Measurements from ENCODE around the gene ARAF.

ARAF gene

GRCh38 chrX:47530049-47530448 lies 31.0 kb upstream of the ARAF start:
- no peak overlapping the region for H3K27ac ChIP-seq (ENCODE audit: insufficient read depth, low read depth, low read length, poor library complexity, severe bottlenecking)
- no peaks in the 10 kb centered on the region for H3K4me1 ChIP-seq (ENCODE audit: control insufficient read depth, insufficient read depth, low read length)
- no peaks in the 10 kb centered on the region for H3K36me3 ChIP-seq (ENCODE audit: control insufficient read depth, insufficient read depth, low read length)
- H3K9me3 ChIP-seq (ENCODE audit: control insufficient read depth, low read length): no peaks in the 10 kb centered on the region
- H3K4me3 ChIP-seq (ENCODE audit: insufficient read depth, low read depth, low read length): no peak overlapping the region
- H3K27me3 ChIP-seq (ENCODE audit: control insufficient read depth, insufficient read depth, low read length, poor library complexity, severe bottlenecking): no peaks in the 10 kb centered on the region
- WGBS, 2 experiments: 90 to 92% methylated on average over 6 of the region's 6 CpGs

DNA sequence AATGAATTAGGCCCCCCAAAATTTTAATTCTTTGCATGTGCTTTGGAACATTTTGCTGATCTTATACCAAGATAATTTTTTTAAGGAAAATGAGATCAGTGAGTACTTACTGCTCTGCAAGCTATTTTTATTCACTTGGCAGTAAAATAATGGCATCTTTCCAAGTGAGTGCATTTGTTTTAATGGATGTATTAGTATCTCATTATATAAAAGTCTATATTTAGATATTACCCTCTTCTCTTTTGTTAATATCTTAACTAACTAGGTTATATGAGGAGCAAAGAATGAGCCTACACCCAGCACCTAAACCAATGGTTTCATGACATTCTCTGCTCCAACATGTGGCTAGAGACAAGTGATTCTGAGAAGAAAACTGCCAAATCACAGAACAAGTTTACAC lies 21.1 kb upstream of the ARAF start:
- H3K9me3 ChIP-seq (ENCODE audit: control insufficient read depth, low read length): no peaks in the 10 kb centered on the region
- H3K36me3 ChIP-seq (ENCODE audit: control insufficient read depth, insufficient read depth, low read length): no peaks in the 10 kb centered on the region
- H3K27ac ChIP-seq (ENCODE audit: insufficient read depth, low read depth, low read length, poor library complexity, severe bottlenecking): no peak overlapping the region
- no peaks in the 10 kb centered on the region for H3K4me1 ChIP-seq (ENCODE audit: control insufficient read depth, insufficient read depth, low read length)
- no peak overlapping the region for H3K4me3 ChIP-seq (ENCODE audit: insufficient read depth, low read depth, low read length)
- H3K27me3 ChIP-seq (ENCODE audit: control insufficient read depth, insufficient read depth, low read length, poor library complexity, severe bottlenecking): no peaks in the 10 kb centered on the region

DNA sequence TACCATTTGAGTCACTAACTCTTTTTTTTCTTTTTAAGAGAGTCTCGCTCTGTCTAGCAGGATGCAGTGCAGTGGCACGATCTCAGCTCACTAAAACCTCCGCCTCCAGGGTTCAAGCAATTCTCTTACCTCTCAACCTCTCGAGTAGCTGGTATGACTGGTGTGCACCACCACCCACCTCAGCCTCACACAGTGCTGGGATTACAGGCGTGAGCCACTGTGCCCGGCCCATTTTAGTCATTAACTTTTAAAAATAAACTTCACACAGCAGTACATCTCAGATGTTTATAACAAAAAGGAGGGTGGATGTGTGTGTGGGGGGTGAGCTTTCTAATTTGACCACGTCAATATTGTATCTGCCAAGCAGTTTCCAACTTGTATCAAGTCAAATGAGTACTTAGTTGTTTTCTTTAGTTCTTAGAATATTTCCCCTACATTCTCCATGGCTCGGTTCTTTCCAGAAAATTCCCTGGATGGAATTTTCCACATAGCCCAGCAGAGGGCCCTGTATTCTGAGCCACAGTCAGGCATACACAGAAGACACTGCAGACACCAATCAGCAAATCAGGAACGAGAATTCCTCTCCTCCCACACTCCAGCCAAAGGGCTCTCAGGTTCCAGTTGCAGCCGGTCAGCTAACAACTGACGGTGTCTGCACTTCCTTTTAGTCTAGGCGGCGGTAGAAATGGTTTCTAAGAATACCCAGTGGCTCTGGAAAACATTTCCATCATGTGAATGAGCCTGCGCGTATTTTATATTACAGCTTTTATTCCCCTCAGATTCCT lies 20.1 kb upstream of the ARAF start:
- Histone ChIP-seq H3K27ac (ENCODE audit: insufficient read depth, low read depth, low read length, poor library complexity, severe bottlenecking) (peak overlapping the region; percentile 42), H3K27me3 (ENCODE audit: control insufficient read depth, insufficient read depth, low read length, poor library complexity, severe bottlenecking) (no peaks in the 10 kb centered on the region), H3K4me1 (ENCODE audit: control insufficient read depth, insufficient read depth, low read length) (no peaks in the 10 kb centered on the region), H3K9me3 (ENCODE audit: control insufficient read depth, low read length) (no peaks in the 10 kb centered on the region), H3K4me3 (ENCODE audit: insufficient read depth, low read depth, low read length) (no peak overlapping the region), H3K36me3 (ENCODE audit: control insufficient read depth, insufficient read depth, low read length) (no peaks in the 10 kb centered on the region)
- 43 to 45% methylated on average over 10 to 13 of the region's 15 CpGs for WGBS, 2 experiments

DNA sequence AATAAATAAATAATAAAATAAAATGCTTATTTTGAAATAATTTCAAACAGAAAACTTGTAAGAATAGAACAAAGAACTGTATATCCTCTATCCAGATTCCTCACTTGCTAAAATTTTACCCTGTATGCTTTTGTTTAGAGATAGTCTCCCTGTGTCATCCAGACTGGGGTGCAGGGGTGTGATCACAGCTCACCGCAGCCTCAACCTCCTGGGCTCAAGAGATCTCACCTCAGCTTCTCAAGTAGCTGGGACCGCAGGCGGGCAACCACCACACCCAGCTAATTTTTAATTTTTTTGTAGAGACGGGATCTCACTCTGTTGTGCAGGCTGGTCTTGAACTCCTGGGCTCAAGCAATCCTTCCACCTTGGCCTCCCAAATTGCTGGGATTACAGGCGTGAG lies 17.5 kb upstream of the ARAF start:
- 89 to 94% methylated on average over 5 of the region's 5 CpGs for WGBS, 2 experiments
- Histone ChIP-seq H3K27me3 (ENCODE audit: control insufficient read depth, insufficient read depth, low read length, poor library complexity, severe bottlenecking) (no peaks in the 10 kb centered on the region), H3K36me3 (ENCODE audit: control insufficient read depth, insufficient read depth, low read length) (no peaks in the 10 kb centered on the region), H3K27ac (ENCODE audit: insufficient read depth, low read depth, low read length, poor library complexity, severe bottlenecking) (no peak overlapping the region), H3K9me3 (ENCODE audit: control insufficient read depth, low read length) (no peaks in the 10 kb centered on the region), H3K4me3 (ENCODE audit: insufficient read depth, low read depth, low read length) (no peak overlapping the region), H3K4me1 (ENCODE audit: control insufficient read depth, insufficient read depth, low read length) (no peaks in the 10 kb centered on the region)

- Histone ChIP-seq H3K27me3 (ENCODE audit: control insufficient read depth, insufficient read depth, low read length, poor library complexity, severe bottlenecking) (no peaks in the 10 kb centered on the region), H3K27ac (ENCODE audit: insufficient read depth, low read depth, low read length, poor library complexity, severe bottlenecking) (no peak overlapping the region), H3K36me3 (ENCODE audit: control insufficient read depth, insufficient read depth, low read length) (no peaks in the 10 kb centered on the region), H3K9me3 (ENCODE audit: control insufficient read depth, low read length) (no peaks in the 10 kb centered on the region), H3K4me1 (ENCODE audit: control insufficient read depth, insufficient read depth, low read length) (no peaks in the 10 kb centered on the region), H3K4me3 (ENCODE audit: insufficient read depth, low read depth, low read length) (peak overlapping the region; percentile 37)
- WGBS, 2 experiments: 3 to 4% methylated on average over 20 of the region's 20 CpGs
Measured at GRCh38 chrX:47556045-47556623, 4.9 kb upstream of the ARAF start.

DNA sequence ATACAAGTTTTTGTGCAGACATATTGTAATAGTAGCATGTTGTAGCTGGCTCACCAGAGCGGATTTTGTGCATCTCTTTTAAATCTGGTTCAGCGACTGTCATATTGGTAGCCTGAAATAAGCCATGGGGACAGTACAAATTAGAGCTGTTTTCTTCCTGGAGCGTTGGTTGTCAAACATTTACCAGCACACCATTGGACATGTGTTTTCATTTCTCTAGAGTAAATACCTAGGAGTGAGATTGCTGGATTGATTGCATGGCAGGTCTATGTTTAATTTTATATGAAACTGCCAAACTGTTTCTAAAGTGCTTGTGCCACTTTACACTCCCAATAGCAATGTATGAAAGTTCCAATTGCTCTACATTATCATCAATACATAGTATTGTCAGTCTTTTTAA lies 2.6 kb upstream of the ARAF start:
- Histone ChIP-seq H3K27me3 (ENCODE audit: control insufficient read depth, insufficient read depth, low read length, poor library complexity, severe bottlenecking) (no peaks in the 10 kb centered on the region), H3K27ac (ENCODE audit: insufficient read depth, low read depth, low read length, poor library complexity, severe bottlenecking) (no peak overlapping the region), H3K9me3 (ENCODE audit: control insufficient read depth, low read length) (no peaks in the 10 kb centered on the region), H3K4me1 (ENCODE audit: control insufficient read depth, insufficient read depth, low read length) (no peaks in the 10 kb centered on the region), H3K4me3 (ENCODE audit: insufficient read depth, low read depth, low read length) (no peak overlapping the region), H3K36me3 (ENCODE audit: control insufficient read depth, insufficient read depth, low read length) (no peaks in the 10 kb centered on the region)
- WGBS, 2 experiments: 88 to 92% methylated on average over 2 to 3 of the region's 3 CpGs

DNA sequence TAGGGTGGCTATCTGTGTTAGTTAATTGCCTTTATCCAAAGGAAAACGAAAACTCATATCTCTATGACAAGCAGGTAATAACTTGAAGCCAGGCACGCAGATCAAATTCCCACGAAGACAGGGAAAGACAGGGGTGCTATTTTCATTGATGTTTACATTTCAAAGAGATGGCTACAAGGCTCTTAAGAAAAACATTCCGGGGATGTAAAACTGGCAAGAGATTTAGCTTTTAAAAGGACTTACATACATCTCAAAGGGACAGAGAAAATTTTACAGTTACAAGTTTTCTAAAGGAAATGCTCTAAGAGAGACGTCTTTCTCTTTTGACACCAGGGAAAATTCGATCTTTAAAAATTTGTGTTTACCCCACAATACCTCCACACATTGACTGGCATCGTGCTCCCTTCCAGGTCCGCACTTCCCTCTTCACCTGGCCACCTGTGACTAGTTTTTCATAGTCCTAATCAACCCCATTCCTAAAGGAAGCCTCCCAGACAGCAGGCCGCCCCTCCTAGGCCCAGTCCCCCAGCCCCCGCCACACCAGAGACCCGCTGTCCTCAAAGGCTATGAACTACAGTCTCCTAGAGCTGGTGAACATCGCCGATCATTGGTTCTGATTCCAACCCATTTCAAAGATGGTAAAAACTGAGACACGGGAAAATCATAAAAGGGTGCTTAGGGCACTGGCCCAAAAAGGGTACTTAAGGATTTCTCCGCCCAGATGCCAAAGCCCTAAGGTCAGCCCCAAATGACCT lies 649 bp upstream of the ARAF start:
- Histone ChIP-seq H3K36me3 (ENCODE audit: control insufficient read depth, insufficient read depth, low read length) (no peaks in the 10 kb centered on the region), H3K27ac (ENCODE audit: insufficient read depth, low read depth, low read length, poor library complexity, severe bottlenecking) (no peak overlapping the region), H3K4me3 (ENCODE audit: insufficient read depth, low read depth, low read length) (peak overlapping the region; percentile 61), H3K9me3 (ENCODE audit: control insufficient read depth, low read length) (no peaks in the 10 kb centered on the region), H3K4me1 (ENCODE audit: control insufficient read depth, insufficient read depth, low read length) (no peaks in the 10 kb centered on the region), H3K27me3 (ENCODE audit: control insufficient read depth, insufficient read depth, low read length, poor library complexity, severe bottlenecking) (no peaks in the 10 kb centered on the region)
- 10% methylated on average over 13 to 14 of the region's 15 CpGs for WGBS, 2 experiments

DNA sequence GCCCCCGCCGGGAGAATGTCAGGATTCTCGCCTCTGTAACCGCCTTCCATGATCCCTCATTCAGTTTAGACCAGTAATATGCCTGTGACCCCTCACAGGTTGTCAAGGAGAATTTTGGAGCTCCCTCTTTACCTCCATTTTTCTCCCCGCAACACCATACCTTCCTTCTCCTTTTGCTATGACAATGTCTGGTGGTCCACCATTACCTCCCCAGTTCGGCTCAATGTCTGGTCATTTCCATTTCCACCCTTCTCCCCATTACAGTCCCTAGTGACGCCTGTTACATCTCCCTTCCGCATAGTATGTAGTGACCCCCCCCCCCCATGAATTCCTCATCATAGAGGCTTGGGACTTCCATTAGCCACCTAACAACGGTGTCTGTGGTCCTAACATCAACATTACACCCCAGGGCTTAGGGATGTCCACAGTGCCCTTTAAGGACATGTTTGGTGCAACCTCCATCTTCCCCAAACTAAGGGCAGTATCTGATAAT lies 700 bp downstream of the ARAF start:
- Histone ChIP-seq H3K36me3 (ENCODE audit: control insufficient read depth, insufficient read depth, low read length) (no peaks in the 10 kb centered on the region), H3K4me3 (ENCODE audit: insufficient read depth, low read depth, low read length) (peak overlapping the region; percentile 61), H3K27ac (ENCODE audit: insufficient read depth, low read depth, low read length, poor library complexity, severe bottlenecking) (no peak overlapping the region), H3K27me3 (ENCODE audit: control insufficient read depth, insufficient read depth, low read length, poor library complexity, severe bottlenecking) (no peaks in the 10 kb centered on the region), H3K9me3 (ENCODE audit: control insufficient read depth, low read length) (no peaks in the 10 kb centered on the region), H3K4me1 (ENCODE audit: control insufficient read depth, insufficient read depth, low read length) (no peaks in the 10 kb centered on the region)
- WGBS, 2 experiments: 11 to 14% methylated on average over 9 of the region's 9 CpGs

DNA sequence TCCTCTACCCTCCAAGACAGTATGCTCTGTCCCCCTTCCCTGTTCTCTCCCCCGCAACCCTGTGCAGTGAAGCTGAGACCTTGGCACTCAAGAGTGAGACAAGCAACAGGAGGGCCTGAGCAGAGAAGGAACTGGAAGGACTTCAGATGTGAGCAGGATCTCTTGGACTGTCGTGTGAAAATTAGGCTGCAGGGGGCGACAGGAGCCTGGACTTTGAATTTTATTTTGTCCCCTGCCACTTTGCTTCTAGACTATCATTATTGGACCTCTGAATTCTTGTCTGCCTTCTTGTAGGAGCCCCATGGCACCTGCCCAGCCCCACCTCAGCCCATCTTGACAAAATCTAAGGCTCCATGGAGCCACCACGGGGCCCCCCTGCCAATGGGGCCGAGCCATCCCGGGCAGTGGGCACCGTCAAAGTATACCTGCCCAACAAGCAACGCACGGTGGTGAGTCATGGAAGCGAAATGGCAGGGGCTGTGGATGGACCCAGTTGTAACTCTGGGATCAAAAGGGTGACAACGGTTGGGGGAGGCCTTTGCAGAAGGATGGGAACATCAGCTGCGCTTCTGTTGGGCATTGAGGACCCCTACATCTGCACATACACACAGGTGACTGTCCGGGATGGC lies 1.7 kb downstream of the ARAF start:
- H3K27me3 ChIP-seq (ENCODE audit: control insufficient read depth, insufficient read depth, low read length, poor library complexity, severe bottlenecking): no peaks in the 10 kb centered on the region
- 84 to 85% methylated on average over 12 to 13 of the region's 13 CpGs for WGBS, 2 experiments

GRCh38 chrX:47563801-47564315 lies 2.9 kb downstream of the ARAF start:
- no peak overlapping the region for H3K27ac ChIP-seq (ENCODE audit: insufficient read depth, low read depth, low read length, poor library complexity, severe bottlenecking)
- no peaks in the 10 kb centered on the region for H3K4me1 ChIP-seq (ENCODE audit: control insufficient read depth, insufficient read depth, low read length)
- 96 to 99% methylated on average over 6 to 8 of the region's 8 CpGs for WGBS, 2 experiments
- no peaks in the 10 kb centered on the region for H3K27me3 ChIP-seq (ENCODE audit: control insufficient read depth, insufficient read depth, low read length, poor library complexity, severe bottlenecking)
- H3K4me3 ChIP-seq (ENCODE audit: insufficient read depth, low read depth, low read length): no peak overlapping the region
- H3K9me3 ChIP-seq (ENCODE audit: control insufficient read depth, low read length): no peaks in the 10 kb centered on the region
- peaks cover 6% of the 10 kb centered on the region for H3K36me3 ChIP-seq (ENCODE audit: control insufficient read depth, insufficient read depth, low read length)

More for the DNA sequence above, 1.7 kb downstream of the ARAF start:
- Histone ChIP-seq H3K4me3 (ENCODE audit: insufficient read depth, low read depth, low read length) (no peak overlapping the region), H3K4me1 (ENCODE audit: control insufficient read depth, insufficient read depth, low read length) (no peaks in the 10 kb centered on the region), H3K9me3 (ENCODE audit: control insufficient read depth, low read length) (no peaks in the 10 kb centered on the region), H3K36me3 (ENCODE audit: control insufficient read depth, insufficient read depth, low read length) (peaks cover 6% of the 10 kb centered on the region), H3K27ac (ENCODE audit: insufficient read depth, low read depth, low read length, poor library complexity, severe bottlenecking) (no peak overlapping the region)

Data from ectodermal cell (in vitro differentiated cells).